Measurements from ENCODE around the gene APCDD1. TPM values are rescaled to one million over a fixed set of nuclear protein-coding genes. Genes with fewer than 3 reads are reported as not detected.

The APCDD1 gene
- total RNA-seq, 1 donor from 2014 or later, result 110 TPM

DNA sequence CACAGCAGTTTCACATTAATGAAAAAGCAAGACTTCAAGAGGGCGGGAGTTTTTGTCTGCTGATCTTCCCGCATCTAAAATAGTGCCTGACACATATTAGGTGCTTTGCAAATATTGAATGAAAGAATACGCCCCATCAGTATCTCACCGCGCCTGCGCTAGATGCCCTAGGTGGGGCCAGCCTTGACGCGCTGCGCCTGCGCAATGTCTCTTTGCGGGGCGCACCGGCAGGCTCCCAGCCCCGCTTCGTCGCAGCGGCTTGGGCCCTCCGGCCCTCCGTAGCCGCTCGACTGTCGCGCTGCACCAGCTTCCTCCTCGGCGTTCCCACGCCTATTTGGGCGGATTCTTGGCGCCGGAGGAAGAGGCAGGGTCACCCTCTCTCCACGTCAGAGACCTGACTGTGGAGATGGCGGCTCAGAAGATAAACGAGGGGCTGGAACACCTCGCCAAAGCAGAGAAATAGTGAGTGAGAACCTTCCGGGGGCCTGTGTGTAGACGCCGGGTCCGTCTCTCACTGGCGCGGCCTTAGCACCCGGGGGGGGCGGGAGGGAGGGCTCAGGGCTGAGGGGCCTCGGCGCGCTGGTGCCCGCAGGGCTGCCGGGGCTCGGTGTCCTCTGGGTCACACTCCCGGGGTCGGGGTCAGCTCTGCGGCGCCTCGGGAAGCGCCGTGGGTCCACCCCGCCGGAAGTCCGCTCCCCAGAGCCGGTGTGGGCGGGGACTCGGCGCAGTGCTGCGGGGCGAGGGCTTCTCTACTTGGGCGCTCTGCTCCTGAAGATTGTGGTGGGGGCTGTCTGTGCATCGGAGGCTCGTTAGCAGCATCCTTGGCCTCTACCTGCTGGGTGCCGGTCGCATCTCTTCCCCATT lies 71.5 kb downstream of the APCDD1 start, which contains the start of gene NAPG:
NAPG (plus strand) TSS at position 331 of the 864 bp plus-strand sequence; CDS start at position 407, 76 bp downstream.
- Mint-ChIP-seq H3K36me3 (no peaks in the 10 kb centered on the region), H3K27ac (peak within 1 kb of the TSS; percentile 97), H3K27me3 (no peaks in the 10 kb centered on the region), H3K4me1 (ENCODE audit: unreplicated experiment) (peaks cover 41% of the 10 kb centered on the region), H3K9me3 (no peaks in the 10 kb centered on the region), H3K4me3 (peak within 1 kb of the TSS; percentile 98)
- DNase-seq (ENCODE audit: extremely low spot score, unreplicated experiment), result peak; percentile 95
- TF ChIP-seq CTCF (conservative IDR thresholded peaks at IDR 0.05), result no peak

GRCh38 chr18:10526561-10526949 lies 72.1 kb downstream of the APCDD1 start:
- Mint-ChIP-seq H3K27me3 (no peaks in the 10 kb centered on the region), H3K36me3 (no peaks in the 10 kb centered on the region), H3K4me1 (ENCODE audit: unreplicated experiment) (peaks cover 41% of the 10 kb centered on the region), H3K9me3 (no peaks in the 10 kb centered on the region), H3K4me3 (peak overlapping the region; percentile 93), H3K27ac (peak overlapping the region; percentile 90)
- DNase-seq (ENCODE audit: extremely low spot score, unreplicated experiment), result no peak
- no peak for TF ChIP-seq CTCF (conservative IDR thresholded peaks at IDR 0.05)

DNA sequence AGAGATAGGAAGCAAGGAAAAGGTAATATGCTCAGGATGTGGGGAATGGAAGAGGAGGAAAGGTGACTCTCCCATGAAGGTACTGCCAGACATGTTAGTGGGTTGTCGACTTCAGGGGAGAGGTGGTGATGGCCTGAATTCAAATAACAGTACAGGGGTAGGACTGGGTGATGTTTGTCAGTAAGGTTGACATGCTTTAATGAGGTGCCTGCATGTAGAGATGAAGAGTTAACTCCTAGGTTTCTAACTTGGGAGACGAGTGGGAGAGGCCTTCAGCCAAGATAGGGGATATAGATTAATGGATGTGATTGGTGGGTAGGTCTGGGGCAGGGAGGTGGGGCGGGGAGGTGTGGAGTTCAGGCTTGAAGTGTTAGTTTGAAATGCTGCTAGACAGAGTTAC lies 74.0 kb downstream of the APCDD1 start:
- DNase-seq (ENCODE audit: extremely low spot score, unreplicated experiment), result no peak
- peaks cover 41% of the 10 kb centered on the region for H3K4me1 Mint-ChIP-seq (ENCODE audit: unreplicated experiment)
- peaks cover 3% of the 10 kb centered on the region for H3K36me3 Mint-ChIP-seq
- no peaks in the 10 kb centered on the region for H3K9me3 Mint-ChIP-seq
- no peaks in the 10 kb centered on the region for H3K27me3 Mint-ChIP-seq
- TF ChIP-seq CTCF (conservative IDR thresholded peaks at IDR 0.05), result no peak
- peak overlapping the region; percentile 13 for H3K27ac Mint-ChIP-seq
- H3K4me3 Mint-ChIP-seq, result peak overlapping the region; percentile 68

DNA sequence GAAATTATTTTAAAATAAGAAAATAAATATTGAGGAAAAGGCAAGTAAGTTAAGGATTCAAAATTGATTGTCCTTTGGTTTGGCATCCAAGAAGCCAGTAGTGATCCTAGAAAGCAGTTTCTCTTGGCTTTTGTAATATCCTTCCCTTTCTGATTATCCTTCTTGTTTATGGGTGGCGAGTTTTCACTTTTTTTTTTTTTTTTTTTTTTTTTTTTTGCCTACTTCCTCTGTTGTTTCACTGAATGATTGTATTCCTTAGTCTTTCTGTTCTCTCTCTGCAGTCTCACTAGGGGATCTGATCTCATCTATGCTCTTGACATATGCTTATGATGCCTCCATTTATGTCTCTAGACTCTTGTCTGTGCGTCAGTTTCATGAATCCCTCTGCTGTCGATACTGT lies 75.6 kb downstream of the APCDD1 start:
- Mint-ChIP-seq H3K9me3 (no peaks in the 10 kb centered on the region), H3K36me3 (peaks cover 6% of the 10 kb centered on the region), H3K27me3 (no peaks in the 10 kb centered on the region), H3K4me1 (ENCODE audit: unreplicated experiment) (peaks cover 34% of the 10 kb centered on the region), H3K27ac (peak overlapping the region; percentile 49), H3K4me3 (no peak overlapping the region)
- no peak for TF ChIP-seq CTCF (conservative IDR thresholded peaks at IDR 0.05)
- no peak for DNase-seq (ENCODE audit: extremely low spot score, unreplicated experiment)

GRCh38 chr18:10530852-10531251 lies 76.4 kb downstream of the APCDD1 start:
- H3K27ac Mint-ChIP-seq, result peak overlapping the region; percentile 49
- peaks cover 6% of the 10 kb centered on the region for H3K36me3 Mint-ChIP-seq
- no peak overlapping the region for H3K4me3 Mint-ChIP-seq
- H3K4me1 Mint-ChIP-seq (ENCODE audit: unreplicated experiment), result peaks cover 25% of the 10 kb centered on the region
- H3K9me3 Mint-ChIP-seq, result no peaks in the 10 kb centered on the region
- no peak for DNase-seq (ENCODE audit: extremely low spot score, unreplicated experiment)
- TF ChIP-seq CTCF (conservative IDR thresholded peaks at IDR 0.05), result no peak
- H3K27me3 Mint-ChIP-seq, result no peaks in the 10 kb centered on the region

All from type B pancreatic cell (in vitro differentiated cells).